Measurements from ENCODE around the gene ATP5MC2. TPM values are rescaled to one million over a fixed set of nuclear protein-coding genes. Genes with fewer than 3 reads are reported as not detected.

Gene ATP5MC2
- total RNA-seq, 1 experiment from 2014 or later: 304 TPM

- no peak for TF ChIP-seq ZNF274 (IDR thresholded peaks at IDR 0.05; ENCODE audit: low read depth, low read length)
- TF ChIP-seq SP1 (IDR thresholded peaks at IDR 0.05; ENCODE audit: low read depth): peak; percentile 63; the same call in 1 of the 2 replicates
- no peak for TF ChIP-seq EGR1 (IDR thresholded peaks at IDR 0.05; ENCODE audit: low read depth)
- TF ChIP-seq SIN3A (IDR thresholded peaks at IDR 0.05; ENCODE audit: low read depth): no peak; the same call in 1 of the 2 replicates
- TF ChIP-seq ATF3 (IDR thresholded peaks at IDR 0.05): no peak
- TF ChIP-seq TCF7L2 (IDR thresholded peaks at IDR 0.05; ENCODE audit: borderline replicate concordance, extremely low read depth, insufficient read depth, insufficient read length): peak; percentile 94
- peak; percentile 86 for TF ChIP-seq POLR2A (IDR thresholded peaks at IDR 0.05; ENCODE audit: borderline replicate concordance, extremely low read depth, insufficient read depth, insufficient read length)
- peak; percentile 89 for TF ChIP-seq ZFX (IDR thresholded peaks at IDR 0.05)
These were observed at the start of gene ATP5MC2 (continued) for GRCh38 chr12:53675701-53676607.

- RAD21 ChIA-PET (ENCODE audit: low non-redundant PET in 1 of 2, low total read pairs in 2 of 2, uncharacterized antibody in 2 of 2, unreplicated experiment in 2 of 2): no interaction called here
- H3K4me3 ChIP-seq (replicated peaks in 1 of 2; ENCODE audit: low read depth in 1 of 2, low read length in 2 of 2): no peak overlapping the region
- H3K36me3 ChIP-seq (ENCODE audit: control insufficient read depth in 1 of 2, insufficient read depth in 2 of 2, low read length in 2 of 2): no peaks in the 10 kb centered on the region; a peak in 1 of 4 replicates
- H3K79me2 ChIP-seq (ENCODE audit: insufficient read depth, low read length): no peaks in the 10 kb centered on the region
- no TSS peak for BruUV-seq (replicated peaks)
- intact Hi-C loops (cut with micrococcal nuclease): no loop called here
- H3K9ac ChIP-seq (ENCODE audit: low read length): no peak overlapping the region
- no peaks in the 10 kb centered on the region for H4K20me1 ChIP-seq (ENCODE audit: insufficient read depth)
- H3K27ac ChIP-seq (ENCODE audit: low read depth, low read length): no peak overlapping the region
- peaks cover 10 to 19% of the 10 kb centered on the region in 2 experiments for H3K4me1 ChIP-seq (ENCODE audit: control insufficient read depth in 1 of 2, insufficient read depth in 2 of 2, low read length in 2 of 2)
- no peak overlapping the region for H2AFZ ChIP-seq (ENCODE audit: low read depth, low read length, poor library complexity, severe bottlenecking)
- no peaks in the 10 kb centered on the region for H3K9me3 ChIP-seq (ENCODE audit: control insufficient read depth in 1 of 2, insufficient read depth in 1 of 2, low read depth in 1 of 2, low read length in 2 of 2)
- DNase-seq (ENCODE audit: low read depth, low spot score) (no peak), ATAC-seq (no peak)
- no peaks in the 10 kb centered on the region for H3K27me3 ChIP-seq (ENCODE audit: insufficient read depth, low read length)
- no peak overlapping the region for H3K4me2 ChIP-seq (ENCODE audit: low read length)
- POLR2A ChIA-PET: no interaction called here
- no peaks in the 10 kb centered on the region for H3K9me2 ChIP-seq (ENCODE audit: insufficient read depth)
- CTCF ChIA-PET: interaction anchor here (1.2 kb wide), 1 partner anchor 21 kb away, joined by 4 read pairs; no protein-coding TSS in a partner anchor
- TF ChIP-seq JUND (IDR thresholded peaks at IDR 0.05) (no peak), ATF3 (IDR thresholded peaks at IDR 0.05) (no peak), EZH2 (IDR thresholded peaks at IDR 0.05) (no peak), SRF (IDR thresholded peaks at IDR 0.05; ENCODE audit: low read depth) (no peak), RAD21 (IDR thresholded peaks at IDR 0.05; ENCODE audit: low read depth) (no peak), ZNF274 (IDR thresholded peaks at IDR 0.05; ENCODE audit: low read depth, low read length) (no peak), ZFX (IDR thresholded peaks at IDR 0.05) (no peak), SIN3A (IDR thresholded peaks at IDR 0.05; ENCODE audit: low read depth) (no peak), ELF1 (IDR thresholded peaks at IDR 0.05; ENCODE audit: borderline replicate concordance, low read depth) (no peak), CBX3 (IDR thresholded peaks at IDR 0.05; ENCODE audit: low read depth) (no peak), ZBTB33 (IDR thresholded peaks at IDR 0.05; ENCODE audit: extremely low read depth, insufficient replicate concordance, low read length) (no peak), YY1 (IDR thresholded peaks at IDR 0.05; ENCODE audit: extremely low read depth, insufficient replicate concordance, low read depth, low read length) (no peak), FOSL1 (IDR thresholded peaks at IDR 0.05; ENCODE audit: low read depth) (no peak), CEBPB (IDR thresholded peaks at IDR 0.05; ENCODE audit: low read depth) (no peak)
- TF ChIP-seq, protein P1, sequence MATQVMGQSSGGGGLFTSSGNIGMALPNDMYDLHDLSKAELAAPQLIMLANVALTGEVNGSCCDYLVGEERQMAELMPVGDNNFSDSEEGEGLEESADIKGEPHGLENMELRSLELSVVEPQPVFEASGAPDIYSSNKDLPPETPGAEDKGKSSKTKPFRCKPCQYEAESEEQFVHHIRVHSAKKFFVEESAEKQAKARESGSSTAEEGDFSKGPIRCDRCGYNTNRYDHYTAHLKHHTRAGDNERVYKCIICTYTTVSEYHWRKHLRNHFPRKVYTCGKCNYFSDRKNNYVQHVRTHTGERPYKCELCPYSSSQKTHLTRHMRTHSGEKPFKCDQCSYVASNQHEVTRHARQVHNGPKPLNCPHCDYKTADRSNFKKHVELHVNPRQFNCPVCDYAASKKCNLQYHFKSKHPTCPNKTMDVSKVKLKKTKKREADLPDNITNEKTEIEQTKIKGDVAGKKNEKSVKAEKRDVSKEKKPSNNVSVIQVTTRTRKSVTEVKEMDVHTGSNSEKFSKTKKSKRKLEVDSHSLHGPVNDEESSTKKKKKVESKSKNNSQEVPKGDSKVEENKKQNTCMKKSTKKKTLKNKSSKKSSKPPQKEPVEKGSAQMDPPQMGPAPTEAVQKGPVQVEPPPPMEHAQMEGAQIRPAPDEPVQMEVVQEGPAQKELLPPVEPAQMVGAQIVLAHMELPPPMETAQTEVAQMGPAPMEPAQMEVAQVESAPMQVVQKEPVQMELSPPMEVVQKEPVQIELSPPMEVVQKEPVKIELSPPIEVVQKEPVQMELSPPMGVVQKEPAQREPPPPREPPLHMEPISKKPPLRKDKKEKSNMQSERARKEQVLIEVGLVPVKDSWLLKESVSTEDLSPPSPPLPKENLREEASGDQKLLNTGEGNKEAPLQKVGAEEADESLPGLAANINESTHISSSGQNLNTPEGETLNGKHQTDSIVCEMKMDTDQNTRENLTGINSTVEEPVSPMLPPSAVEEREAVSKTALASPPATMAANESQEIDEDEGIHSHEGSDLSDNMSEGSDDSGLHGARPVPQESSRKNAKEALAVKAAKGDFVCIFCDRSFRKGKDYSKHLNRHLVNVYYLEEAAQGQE (IDR thresholded peaks at IDR 0.05; ENCODE audit: low read depth): no peak
These were observed 46.7 kb upstream of the ATP5MC2 start for GRCh38 chr12:53722450-53723041.

Measured in HCT116 (cell line).